PFSK-1 (cell line): Measurements from ENCODE around the gene AFDN.

Experiments
- FOXP2 ChIP-seq: optimal IDR thresholded peaks from 2 replicates; pipeline ENCODE3; 2011; ENCODE audit warnings: borderline replicate concordance, control low read depth, inconsistent platforms; ENCODE audit not compliant: insufficient read depth; ENCODE audit errors: extremely low read length, extremely low read depth
- POLR2AphosphoS5 ChIP-seq: IDR thresholded peaks from 2 replicates; pipeline ENCODE4 v1.6.1; 2012; ENCODE audit warnings: low read depth, mild to moderate bottlenecking, control low read depth, low read length, moderate library complexity
- SIN3A ChIP-seq: IDR thresholded peaks from 2 replicates; pipeline ENCODE4 v1.6.1; 2012; ENCODE audit warnings: mild to moderate bottlenecking, low read length, moderate library complexity, borderline replicate concordance; ENCODE audit not compliant: insufficient read depth
- TAF1 ChIP-seq: IDR thresholded peaks from 2 replicates; pipeline ENCODE4 v1.6.1; 2012; ENCODE audit warnings: low read length, control low read depth, borderline replicate concordance; ENCODE audit not compliant: insufficient read depth
- TF ChIP-seq, protein P1 (sequence below), 2 experiments: IDR thresholded peaks; 2 replicates each; pipeline versions ENCODE4 v1.6.1 to v1.8.0; 2011 to 2012; ENCODE audit warnings: low read depth in 2 of 2, low read length in 2 of 2, control low read depth in 1 of 2, inconsistent platforms in 1 of 2, mild to moderate bottlenecking in 1 of 2, moderate library complexity in 1 of 2; ENCODE audit not compliant: insufficient read depth in 1 of 2

The AFDN gene

GRCh38 chr6:167925026-167925425 is 98.3 kb downstream of the AFDN start:
- TF ChIP-seq, protein P1, sequence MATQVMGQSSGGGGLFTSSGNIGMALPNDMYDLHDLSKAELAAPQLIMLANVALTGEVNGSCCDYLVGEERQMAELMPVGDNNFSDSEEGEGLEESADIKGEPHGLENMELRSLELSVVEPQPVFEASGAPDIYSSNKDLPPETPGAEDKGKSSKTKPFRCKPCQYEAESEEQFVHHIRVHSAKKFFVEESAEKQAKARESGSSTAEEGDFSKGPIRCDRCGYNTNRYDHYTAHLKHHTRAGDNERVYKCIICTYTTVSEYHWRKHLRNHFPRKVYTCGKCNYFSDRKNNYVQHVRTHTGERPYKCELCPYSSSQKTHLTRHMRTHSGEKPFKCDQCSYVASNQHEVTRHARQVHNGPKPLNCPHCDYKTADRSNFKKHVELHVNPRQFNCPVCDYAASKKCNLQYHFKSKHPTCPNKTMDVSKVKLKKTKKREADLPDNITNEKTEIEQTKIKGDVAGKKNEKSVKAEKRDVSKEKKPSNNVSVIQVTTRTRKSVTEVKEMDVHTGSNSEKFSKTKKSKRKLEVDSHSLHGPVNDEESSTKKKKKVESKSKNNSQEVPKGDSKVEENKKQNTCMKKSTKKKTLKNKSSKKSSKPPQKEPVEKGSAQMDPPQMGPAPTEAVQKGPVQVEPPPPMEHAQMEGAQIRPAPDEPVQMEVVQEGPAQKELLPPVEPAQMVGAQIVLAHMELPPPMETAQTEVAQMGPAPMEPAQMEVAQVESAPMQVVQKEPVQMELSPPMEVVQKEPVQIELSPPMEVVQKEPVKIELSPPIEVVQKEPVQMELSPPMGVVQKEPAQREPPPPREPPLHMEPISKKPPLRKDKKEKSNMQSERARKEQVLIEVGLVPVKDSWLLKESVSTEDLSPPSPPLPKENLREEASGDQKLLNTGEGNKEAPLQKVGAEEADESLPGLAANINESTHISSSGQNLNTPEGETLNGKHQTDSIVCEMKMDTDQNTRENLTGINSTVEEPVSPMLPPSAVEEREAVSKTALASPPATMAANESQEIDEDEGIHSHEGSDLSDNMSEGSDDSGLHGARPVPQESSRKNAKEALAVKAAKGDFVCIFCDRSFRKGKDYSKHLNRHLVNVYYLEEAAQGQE (IDR thresholded peaks at IDR 0.05; ENCODE audit: insufficient read depth in 1 of 2, low read depth in 2 of 2, low read length in 2 of 2): no peak
- TF ChIP-seq FOXP2 (no peak), SIN3A (no peak), POLR2AphosphoS5 (no peak), TAF1 (no peak)

- TF ChIP-seq POLR2AphosphoS5 (no peak), TAF1 (no peak), SIN3A (no peak), FOXP2 (no peak)
- TF ChIP-seq, protein P1 (IDR thresholded peaks at IDR 0.05; ENCODE audit: insufficient read depth in 1 of 2, low read depth in 2 of 2, low read length in 2 of 2): no peak
Observed at GRCh38 chr6:167927246-167927645, 100.5 kb downstream of the AFDN start.

DNA sequence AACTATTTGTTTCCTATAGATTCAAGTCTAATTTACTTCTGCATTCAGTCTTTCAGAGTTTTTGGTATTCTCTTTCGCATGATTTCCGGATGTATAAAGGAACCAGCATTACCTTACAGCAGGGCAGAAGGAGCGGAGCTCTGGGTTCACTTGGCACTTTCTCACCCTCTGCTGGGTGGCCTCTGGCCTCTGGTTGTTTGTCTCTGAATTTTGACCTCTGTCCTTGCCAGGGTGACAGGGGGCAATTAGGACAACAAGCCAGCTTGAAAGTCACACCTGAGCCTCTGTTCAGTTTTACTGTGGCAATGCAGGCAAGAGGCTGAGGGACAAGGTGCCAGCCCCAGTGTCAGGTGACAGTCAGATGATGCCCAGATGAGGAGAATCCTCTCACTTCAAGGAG is 101.4 kb downstream of the AFDN start:
- no peak for TF ChIP-seq SIN3A
- TF ChIP-seq, protein P1 (IDR thresholded peaks at IDR 0.05; ENCODE audit: insufficient read depth in 1 of 2, low read depth in 2 of 2, low read length in 2 of 2): no peak
- TF ChIP-seq TAF1: no peak
- no peak for TF ChIP-seq POLR2AphosphoS5
- no peak for TF ChIP-seq FOXP2

DNA sequence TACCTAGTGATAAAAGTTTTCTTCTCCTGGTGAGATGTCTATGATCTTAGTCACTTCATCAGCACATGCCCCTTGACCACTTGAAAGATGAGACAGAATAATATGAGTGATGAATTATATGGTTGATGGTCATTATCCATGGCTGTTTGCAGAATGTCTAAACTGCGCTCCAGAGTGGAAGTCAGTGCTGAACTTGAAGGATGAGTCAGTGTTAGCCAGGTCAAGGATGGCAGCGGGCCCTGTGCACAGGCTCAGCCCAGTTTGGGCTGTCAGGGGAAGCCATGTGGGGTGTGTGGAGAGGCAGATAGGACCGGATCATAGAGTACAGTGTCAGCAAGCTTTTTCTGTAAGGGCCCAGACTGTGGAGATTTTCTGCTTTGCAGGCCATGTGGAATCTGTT is 103.6 kb downstream of the AFDN start:
- TF ChIP-seq FOXP2 (no peak), TAF1 (no peak), POLR2AphosphoS5 (no peak), SIN3A (no peak)
- TF ChIP-seq, protein P1 (IDR thresholded peaks at IDR 0.05; ENCODE audit: insufficient read depth in 1 of 2, low read depth in 2 of 2, low read length in 2 of 2): no peak

- no peak for TF ChIP-seq TAF1
- TF ChIP-seq, protein P1 (IDR thresholded peaks at IDR 0.05; ENCODE audit: insufficient read depth in 1 of 2, low read depth in 2 of 2, low read length in 2 of 2): no peak
- TF ChIP-seq FOXP2: no peak
- TF ChIP-seq POLR2AphosphoS5: no peak
Observed at GRCh38 chr6:167932468-167933276, 106.0 kb downstream of the AFDN start.
